ENCODE results near the gene PKHD1. TPM values are rescaled to one million over a fixed set of nuclear protein-coding genes. Genes with fewer than 3 reads are reported as not detected.

Gene PKHD1
- total and polyA plus RNA-seq, 4 experiments from 2014 or later: not detected

- Histone ChIP-seq H3K4me1 (ENCODE audit: insufficient read depth, low read length) (no peaks in the 10 kb centered on the region), H3K36me3 (ENCODE audit: insufficient read depth, low read length) (no peaks in the 10 kb centered on the region), H3K27ac (ENCODE audit: low read depth, low read length) (no peak overlapping the region), H3K27me3 (ENCODE audit: insufficient read depth, low read length) (no peaks in the 10 kb centered on the region), H3K9me3 (ENCODE audit: control insufficient read depth in 1 of 2, low read length in 2 of 2) (no peaks in the 10 kb centered on the region), H3K4me3 (ENCODE audit: low read length in 2 of 2) (no peak overlapping the region)
- ChIA-PET POLR2A (ENCODE audit: partially characterized antibody) (no interaction called here), CTCF (ENCODE audit: partially characterized antibody) (no interaction called here)
- no peak overlapping the region for H3K4me3 Mint-ChIP-seq
- H3K27ac Mint-ChIP-seq: no peak overlapping the region
- H3K4me1 Mint-ChIP-seq: peaks cover 0 to 1% (median 0%) of the 10 kb centered on the region in 4 donors
- no peaks in the 10 kb centered on the region for H3K36me3 Mint-ChIP-seq
- peaks cover 16% of the 10 kb centered on the region in 2 donors for H3K27me3 Mint-ChIP-seq
- peaks cover 0 to 5% (median 0%) of the 10 kb centered on the region in 8 donors for H3K9me3 Mint-ChIP-seq
- intact Hi-C loops (cut with micrococcal nuclease): no loop called here
- no peak for DNase-seq
Measured at GRCh38 chr6:52106994-52107393, 19.6 kb upstream of the PKHD1 start.

GRCh38 chr6:52104979-52105378 is 17.6 kb upstream of the PKHD1 start:
- H3K36me3 Mint-ChIP-seq: no peaks in the 10 kb centered on the region
- Histone ChIP-seq H3K4me3 (ENCODE audit: low read length in 2 of 2) (no peak overlapping the region), H3K4me1 (ENCODE audit: insufficient read depth, low read length) (no peaks in the 10 kb centered on the region), H3K27me3 (ENCODE audit: insufficient read depth, low read length) (no peaks in the 10 kb centered on the region), H3K27ac (ENCODE audit: low read depth, low read length) (no peak overlapping the region), H3K9me3 (ENCODE audit: control insufficient read depth in 1 of 2, low read length in 2 of 2) (no peaks in the 10 kb centered on the region), H3K36me3 (ENCODE audit: insufficient read depth, low read length) (no peaks in the 10 kb centered on the region)
- H3K4me3 Mint-ChIP-seq: no peak overlapping the region
- H3K4me1 Mint-ChIP-seq: peaks cover 0 to 1% (median 0%) of the 10 kb centered on the region in 4 donors
- peaks cover 22 to 29% of the 10 kb centered on the region in 2 donors for H3K27me3 Mint-ChIP-seq
- POLR2A ChIA-PET (ENCODE audit: partially characterized antibody): no interaction called here
- intact Hi-C loops (cut with micrococcal nuclease): no loop called here
- CTCF ChIA-PET (ENCODE audit: partially characterized antibody): no interaction called here
- DNase-seq: no peak
- no peak overlapping the region for H3K27ac Mint-ChIP-seq
- H3K9me3 Mint-ChIP-seq: no peaks in the 10 kb centered on the region

GRCh38 chr6:52103623-52104022 is 16.2 kb upstream of the PKHD1 start:
- H3K27me3 Mint-ChIP-seq: peaks cover 20 to 25% of the 10 kb centered on the region in 2 donors
- H3K4me1 ChIP-seq (ENCODE audit: insufficient read depth, low read length): no peaks in the 10 kb centered on the region
- POLR2A ChIA-PET (ENCODE audit: partially characterized antibody): no interaction called here

GRCh38 chr6:52102405-52102804 is 15.0 kb upstream of the PKHD1 start:
- H3K36me3 Mint-ChIP-seq: peaks cover 0 to 2% of the 10 kb centered on the region in 2 donors
- intact Hi-C loops (cut with micrococcal nuclease): no loop called here
- no peak overlapping the region for H3K4me3 Mint-ChIP-seq
- Histone ChIP-seq H3K4me1 (ENCODE audit: insufficient read depth, low read length) (no peaks in the 10 kb centered on the region), H3K4me3 (ENCODE audit: low read length in 2 of 2) (no peak overlapping the region), H3K27ac (ENCODE audit: low read depth, low read length) (no peak overlapping the region), H3K27me3 (ENCODE audit: insufficient read depth, low read length) (no peaks in the 10 kb centered on the region), H3K36me3 (ENCODE audit: insufficient read depth, low read length) (no peaks in the 10 kb centered on the region), H3K9me3 (ENCODE audit: control insufficient read depth in 1 of 2, low read length in 2 of 2) (no peaks in the 10 kb centered on the region)
- CTCF ChIA-PET (ENCODE audit: partially characterized antibody): no interaction called here
- peaks cover 0 to 2% (median 0%) of the 10 kb centered on the region in 8 donors for H3K9me3 Mint-ChIP-seq
- H3K4me1 Mint-ChIP-seq: no peaks in the 10 kb centered on the region
- H3K27me3 Mint-ChIP-seq: peaks cover 21 to 26% of the 10 kb centered on the region in 2 donors
- POLR2A ChIA-PET (ENCODE audit: partially characterized antibody): no interaction called here
- H3K27ac Mint-ChIP-seq: no peak overlapping the region
- DNase-seq: no peak

More at GRCh38 chr6:52103623-52104022, 16.2 kb upstream of the PKHD1 start:
- H3K36me3 ChIP-seq (ENCODE audit: insufficient read depth, low read length): no peaks in the 10 kb centered on the region
- no peak for DNase-seq
- H3K9me3 ChIP-seq (ENCODE audit: control insufficient read depth in 1 of 2, low read length in 2 of 2): no peaks in the 10 kb centered on the region
- intact Hi-C loops (cut with micrococcal nuclease): no loop called here
- CTCF ChIA-PET (ENCODE audit: partially characterized antibody): interaction anchor here (1.0 kb wide), 1 partner anchor 549 kb away, joined by 3 read pairs; no protein-coding TSS in a partner anchor
- no peak overlapping the region for H3K4me3 Mint-ChIP-seq
- H3K4me3 ChIP-seq (ENCODE audit: low read length in 2 of 2): no peak overlapping the region
- no peaks in the 10 kb centered on the region for H3K27me3 ChIP-seq (ENCODE audit: insufficient read depth, low read length)
- H3K36me3 Mint-ChIP-seq: no peaks in the 10 kb centered on the region
- H3K27ac ChIP-seq (ENCODE audit: low read depth, low read length): no peak overlapping the region
- no peaks in the 10 kb centered on the region for H3K9me3 Mint-ChIP-seq
- H3K27ac Mint-ChIP-seq: no peak overlapping the region
- H3K4me1 Mint-ChIP-seq: peaks cover 0 to 1% (median 0%) of the 10 kb centered on the region in 4 donors

GRCh38 chr6:52098721-52099120 is 11.3 kb upstream of the PKHD1 start:
- no peaks in the 10 kb centered on the region for H3K27me3 ChIP-seq (ENCODE audit: insufficient read depth, low read length)
- no peak overlapping the region for H3K4me3 Mint-ChIP-seq
- ChIA-PET CTCF (ENCODE audit: partially characterized antibody) (interaction anchor here (1.7 kb wide), 1 partner anchor 166 kb away, joined by 3 read pairs; no protein-coding TSS in a partner anchor), POLR2A (ENCODE audit: partially characterized antibody) (no interaction called here)
- H3K4me1 Mint-ChIP-seq: no peaks in the 10 kb centered on the region
- intact Hi-C loops (cut with micrococcal nuclease): no loop called here
- DNase-seq: peak in 1 of 5 donors; percentile 4
- no peaks in the 10 kb centered on the region for H3K36me3 ChIP-seq (ENCODE audit: insufficient read depth, low read length)
- H3K4me3 ChIP-seq (ENCODE audit: low read length in 2 of 2): no peak overlapping the region
- H3K27ac Mint-ChIP-seq: no peak overlapping the region
- peaks cover 0 to 10% (median 3%) of the 10 kb centered on the region in 8 donors for H3K9me3 Mint-ChIP-seq
- H3K27me3 Mint-ChIP-seq: peaks cover 22 to 25% of the 10 kb centered on the region in 2 donors
- H3K27ac ChIP-seq (ENCODE audit: low read depth, low read length): no peak overlapping the region
- H3K4me1 ChIP-seq (ENCODE audit: insufficient read depth, low read length): no peaks in the 10 kb centered on the region
- no peaks in the 10 kb centered on the region for H3K9me3 ChIP-seq (ENCODE audit: control insufficient read depth in 1 of 2, low read length in 2 of 2)
- peaks cover 0 to 7% of the 10 kb centered on the region in 2 donors for H3K36me3 Mint-ChIP-seq

GRCh38 chr6:52089758-52090348 is 2.4 kb upstream of the PKHD1 start:
- H3K4me3 ChIP-seq (ENCODE audit: low read length in 2 of 2): no peak overlapping the region
- POLR2A ChIA-PET (ENCODE audit: partially characterized antibody): no interaction called here
- H3K27ac ChIP-seq (ENCODE audit: low read depth, low read length): no peak overlapping the region
- H3K4me1 ChIP-seq (ENCODE audit: insufficient read depth, low read length): no peaks in the 10 kb centered on the region
- H3K27ac Mint-ChIP-seq: no peak overlapping the region
- no peak for DNase-seq
- no peaks in the 10 kb centered on the region for H3K4me1 Mint-ChIP-seq
- no peaks in the 10 kb centered on the region for H3K27me3 ChIP-seq (ENCODE audit: insufficient read depth, low read length)
- intact Hi-C loops (cut with micrococcal nuclease): no loop called here
- no peaks in the 10 kb centered on the region for H3K36me3 Mint-ChIP-seq
- no peak overlapping the region for H3K4me3 Mint-ChIP-seq
- peaks cover 0 to 2% (median 0%) of the 10 kb centered on the region in 8 donors for H3K9me3 Mint-ChIP-seq
- H3K27me3 Mint-ChIP-seq: peaks cover 3 to 5% of the 10 kb centered on the region in 2 donors
- CTCF ChIA-PET (ENCODE audit: partially characterized antibody): no interaction called here
- no peaks in the 10 kb centered on the region for H3K9me3 ChIP-seq (ENCODE audit: control insufficient read depth in 1 of 2, low read length in 2 of 2)
- H3K36me3 ChIP-seq (ENCODE audit: insufficient read depth, low read length): no peaks in the 10 kb centered on the region

GRCh38 chr6:52086741-52087140 is 672 bp downstream of the PKHD1 start:
- H3K36me3 ChIP-seq (ENCODE audit: insufficient read depth, low read length): no peaks in the 10 kb centered on the region
- peaks cover 8 to 9% of the 10 kb centered on the region in 2 donors for H3K27me3 Mint-ChIP-seq

More at GRCh38 chr6:52086741-52087140, 672 bp downstream of the PKHD1 start:
- H3K9me3 ChIP-seq (ENCODE audit: control insufficient read depth in 1 of 2, low read length in 2 of 2): no peaks in the 10 kb centered on the region
- H3K9me3 Mint-ChIP-seq: peaks cover 0 to 2% (median 0%) of the 10 kb centered on the region in 8 donors
- no peaks in the 10 kb centered on the region for H3K4me1 ChIP-seq (ENCODE audit: insufficient read depth, low read length)
- POLR2A ChIA-PET (ENCODE audit: partially characterized antibody): no interaction called here
- no peak for DNase-seq
- H3K36me3 Mint-ChIP-seq: no peaks in the 10 kb centered on the region
- H3K4me1 Mint-ChIP-seq: no peaks in the 10 kb centered on the region
- H3K27me3 ChIP-seq (ENCODE audit: insufficient read depth, low read length): no peaks in the 10 kb centered on the region
- intact Hi-C loops (cut with micrococcal nuclease): no loop called here
- no peak overlapping the region for H3K27ac Mint-ChIP-seq
- no peak overlapping the region for H3K4me3 ChIP-seq (ENCODE audit: low read length in 2 of 2)
- H3K27ac ChIP-seq (ENCODE audit: low read depth, low read length): no peak overlapping the region
- CTCF ChIA-PET (ENCODE audit: partially characterized antibody): interaction anchor here (0.9 kb wide), 1 partner anchor 23 kb away, joined by 3 read pairs; no protein-coding TSS in a partner anchor
- H3K4me3 Mint-ChIP-seq: no peak overlapping the region
